Suprapubic skin (tissue), 4 donors: ENCODE data around the gene MBP. TPM values are rescaled to one million over a fixed set of nuclear protein-coding genes. Genes with fewer than 3 reads are reported as not detected.
A peak's percentile ranks its signal among the peaks of the same experiment; 100 is the strongest.

Experiments
- DNase-seq, 2 donors: peaks; one replicate each; pipeline ENCODE4 v3.0.0-alpha.2; 2019; ENCODE audit warnings: low spot score in 2 of 2
- H3K27ac ChIP-seq: fragments of 200-600 bp; sonication (generic); one replicate; pipeline ENCODE4 v1.5.1; 2019
- H3K27me3 ChIP-seq: fragments of 200-600 bp; sonication (generic); one replicate; pipeline ENCODE4 v1.5.1; 2019
- H3K36me3 ChIP-seq: fragments of 200-600 bp; sonication (generic); one replicate; pipeline ENCODE4 v1.5.1; 2019
- H3K4me1 ChIP-seq: fragments of 200-600 bp; sonication (generic); one replicate; pipeline ENCODE4 v1.5.1; 2019
- H3K4me3 ChIP-seq: fragments of 200-600 bp; sonication (generic); one replicate; pipeline ENCODE4 v1.5.1; 2019; ENCODE audit warnings: mild to moderate bottlenecking
- H3K9me3 ChIP-seq: fragments of 200-600 bp; sonication (generic); one replicate; pipeline ENCODE4 v1.5.1; 2019
- CTCF ChIP-seq, 2 donors: fragments of 200-600 bp in 1 of 2; fragments of 450-650 bp in 1 of 2; sonication (generic) in 1 of 2; IDR thresholded peaks; one replicate each; pipeline ENCODE4 v1.5.1; 2016 to 2019; ENCODE audit warnings: antibody characterized with exemption in 2 of 2, mild to moderate bottlenecking in 1 of 2, moderate library complexity in 1 of 2
- EP300 ChIP-seq: sonication (generic); formaldehyde crosslinking; IDR thresholded peaks from one replicate; pipeline ENCODE4 v1.6.1; 2017; ENCODE audit warnings: antibody characterized with exemption
- POLR2A ChIP-seq, 2 donors: fragments of 450-650 bp; IDR thresholded peaks; one replicate each; pipeline ENCODE4 v1.6.1; 2017; ENCODE audit warnings: antibody characterized with exemption in 2 of 2, mild to moderate bottlenecking in 2 of 2, moderate library complexity in 2 of 2
- POLR2AphosphoS5 ChIP-seq, 3 donors: sonication (generic); formaldehyde crosslinking; IDR thresholded peaks; one replicate each; pipeline ENCODE4 v1.6.1; 2017; ENCODE audit warnings: antibody characterized with exemption in 3 of 3
- WGBS: methylation state at CpG from one replicate; pipeline ENCODE4 v1.1.5; 2018; 5-methylcytosine and 5-hydroxymethylcytosine counted together
- total RNA-seq, 4 donors: library from RNA; depleted of rRNA; stranded (reverse); fragments of >200 nt; gene quantifications; one replicate each; pipeline ENCODE4 v1.1.0, GENCODE V29; 2016

MBP gene
- total RNA-seq, 4 donors from 2014 or later = 37.0 to 100 (median 69.3) TPM

- WGBS = 36% methylated on average over 19 of the region's 19 CpGs
- H3K4me3 ChIP-seq = no peak overlapping the region
- no peaks in the 10 kb centered on the region for H3K9me3 ChIP-seq
- TF ChIP-seq CTCF (IDR thresholded peaks at IDR 0.05) = no peak
- H3K27me3 ChIP-seq = peaks cover 6% of the 10 kb centered on the region
- H3K36me3 ChIP-seq = no peaks in the 10 kb centered on the region
- peak overlapping the region; percentile 62 for H3K27ac ChIP-seq
- peaks cover 19% of the 10 kb centered on the region for H3K4me1 ChIP-seq
- peak; percentile 86 to 90 for DNase-seq
Measured at GRCh38 chr18:77165503-77166188, 33.1 kb upstream of the MBP start.

GRCh38 chr18:77164763-77165485 is 32.3 kb upstream of the MBP start:
- no peak overlapping the region for H3K4me3 ChIP-seq
- H3K27me3 ChIP-seq = peaks cover 6% of the 10 kb centered on the region
- peaks cover 19% of the 10 kb centered on the region for H3K4me1 ChIP-seq
- H3K9me3 ChIP-seq = no peaks in the 10 kb centered on the region
- DNase-seq = no peak
- H3K36me3 ChIP-seq = no peaks in the 10 kb centered on the region
- TF ChIP-seq POLR2AphosphoS5 (IDR thresholded peaks at IDR 0.05) = no peak
- no peak for TF ChIP-seq EP300
- no peak for TF ChIP-seq POLR2A (IDR thresholded peaks at IDR 0.05)
- TF ChIP-seq CTCF (IDR thresholded peaks at IDR 0.05) = no peak
- 88% methylated on average over 19 of the region's 20 CpGs for WGBS
- peak overlapping the region; percentile 34 for H3K27ac ChIP-seq

GRCh38 chr18:77164026-77164425 is 31.4 kb upstream of the MBP start:
- Histone ChIP-seq H3K27ac (no peak overlapping the region), H3K36me3 (no peaks in the 10 kb centered on the region), H3K4me3 (no peak overlapping the region), H3K4me1 (peaks cover 16% of the 10 kb centered on the region), H3K27me3 (peaks cover 6% of the 10 kb centered on the region), H3K9me3 (no peaks in the 10 kb centered on the region)
- DNase-seq = no peak
- no peak for TF ChIP-seq CTCF (IDR thresholded peaks at IDR 0.05)
- no peak for TF ChIP-seq EP300
- no peak for TF ChIP-seq POLR2A (IDR thresholded peaks at IDR 0.05)
- no peak for TF ChIP-seq POLR2AphosphoS5 (IDR thresholded peaks at IDR 0.05)
- WGBS = 93% methylated on average over 13 of the region's 13 CpGs

GRCh38 chr18:77162580-77162979 is 30.0 kb upstream of the MBP start:
- Histone ChIP-seq H3K27me3 (peaks cover 6% of the 10 kb centered on the region), H3K9me3 (no peaks in the 10 kb centered on the region), H3K36me3 (no peaks in the 10 kb centered on the region), H3K27ac (no peak overlapping the region), H3K4me1 (peaks cover 15% of the 10 kb centered on the region), H3K4me3 (no peak overlapping the region)
- whole genome bisulfite sequencing = 70% methylated on average over 8 of the region's 8 CpGs
- DNase-seq = no peak
- no peak for TF ChIP-seq CTCF (IDR thresholded peaks at IDR 0.05)
- TF ChIP-seq POLR2A (IDR thresholded peaks at IDR 0.05) = no peak
- no peak for TF ChIP-seq EP300
- TF ChIP-seq POLR2AphosphoS5 (IDR thresholded peaks at IDR 0.05) = no peak

- no peaks in the 10 kb centered on the region for H3K9me3 ChIP-seq
- H3K36me3 ChIP-seq = no peaks in the 10 kb centered on the region
- H3K27me3 ChIP-seq = peaks cover 6% of the 10 kb centered on the region
- H3K27ac ChIP-seq = no peak overlapping the region
- peaks cover 15% of the 10 kb centered on the region for H3K4me1 ChIP-seq
- no peak overlapping the region for H3K4me3 ChIP-seq
- TF ChIP-seq POLR2A (IDR thresholded peaks at IDR 0.05) = no peak
- TF ChIP-seq EP300 = no peak
- TF ChIP-seq CTCF (IDR thresholded peaks at IDR 0.05) = no peak
- TF ChIP-seq POLR2AphosphoS5 (IDR thresholded peaks at IDR 0.05) = no peak
- WGBS = 42% methylated on average over 5 of the region's 5 CpGs
- DNase-seq = no peak
Measured at GRCh38 chr18:77161961-77162360, 29.4 kb upstream of the MBP start.
